H1 (cell line): ENCODE measurements around the gene UBR3. TPM values are rescaled to one million over a fixed set of nuclear protein-coding genes. Genes with fewer than 3 reads are reported as not detected.

Source experiments
- CTCF ChIA-PET: fragments of 300-600 bp; sonication (Branson Sonifier 250); formaldehyde crosslinking; loops from one replicate; lab custom pipeline; 2021; ENCODE audit not compliant: partially characterized antibody; lab: Charles Lee
- POLR2A ChIA-PET: fragments of 300-600 bp; sonication (Branson Sonifier 250); formaldehyde crosslinking; loops from one replicate; lab custom pipeline; 2021; ENCODE audit warnings: inconsistent platforms; ENCODE audit not compliant: partially characterized antibody; lab: Charles Lee
- DNase-seq, 2 experiments: peaks; one replicate each; pipeline versions ENCODE4 v3.0.0 to v3.0.0-alpha.2; 2010 to 2022; ENCODE audit warnings: low spot score in 2 of 2, low read depth in 1 of 2, mixed read lengths in 1 of 2
- FAIRE-seq: peaks from 2 replicates; lab custom pipeline; 2011; peaks lifted over from hg19 to GRCh38; lab: Jason Lieb, UNC
- H2AFZ ChIP-seq: 2 replicates; pipeline ENCODE4 v1.8.1; 2012; ENCODE audit warnings: low read length, inconsistent platforms
- H2AK5ac ChIP-seq: 2 replicates; pipeline ENCODE4 v1.6.1; 2013; ENCODE audit warnings: low read depth, low read length
- H2BK120ac ChIP-seq: replicated peaks from 2 replicates; pipeline ENCODE3; 2013; ENCODE audit warnings: low read depth, low read length, inconsistent platforms
- H2BK12ac ChIP-seq: 2 replicates; pipeline ENCODE4 v1.6.1; 2013; ENCODE audit warnings: low read depth, low read length
- H2BK15ac ChIP-seq: 2 replicates; pipeline ENCODE4 v1.6.1; 2013; ENCODE audit warnings: low read length
- H2BK20ac ChIP-seq: 2 replicates; pipeline ENCODE4 v1.6.1; 2013; ENCODE audit warnings: low read length
- H2BK5ac ChIP-seq: 2 replicates; pipeline ENCODE4 v1.6.1; 2013; ENCODE audit warnings: low read depth, low read length
- H3K14ac ChIP-seq: 2 replicates; pipeline ENCODE4 v1.6.1; 2013; ENCODE audit warnings: inconsistent platforms; ENCODE audit not compliant: insufficient read length
- H3K18ac ChIP-seq: 2 replicates; pipeline ENCODE4 v1.6.1; 2013; ENCODE audit warnings: low read length; ENCODE audit errors: extremely low read depth
- H3K23ac ChIP-seq: 2 replicates; pipeline ENCODE4 v1.6.1; 2013; ENCODE audit warnings: inconsistent platforms; ENCODE audit not compliant: insufficient read length
- H3K23me2 ChIP-seq: 2 replicates; pipeline ENCODE4 v1.6.1; 2013; ENCODE audit warnings: low read depth, low read length
- H3K27ac ChIP-seq: 2 replicates; pipeline ENCODE4 v1.6.1; 2011; ENCODE audit warnings: low read depth, low read length, inconsistent platforms
- H3K27me3 ChIP-seq, 4 experiments: replicated peaks in 1 of 4; 1 replicate in 1 of 4; 2 replicates in 3 of 4; pipeline versions ENCODE4 v1.6.1 to v1.8.1; 2011 to 2013; ENCODE audit warnings: low read length in 3 of 4, mild to moderate bottlenecking in 3 of 4, inconsistent platforms in 2 of 4, mixed read lengths in 2 of 4, moderate library complexity in 1 of 4; ENCODE audit not compliant: control insufficient read depth in 3 of 4, insufficient read depth in 3 of 4; ENCODE audit errors: extremely low read depth in 1 of 4
- H3K36me3 ChIP-seq, 4 experiments: 2 replicates each; pipeline versions ENCODE4 v1.6.1 to v1.8.1; 2011 to 2013; ENCODE audit warnings: mild to moderate bottlenecking in 4 of 4, low read length in 3 of 4, moderate library complexity in 2 of 4, control low read depth in 1 of 4, inconsistent platforms in 1 of 4; ENCODE audit not compliant: insufficient read depth in 4 of 4, control insufficient read depth in 2 of 4
- H3K4ac ChIP-seq: replicated peaks from 2 replicates; pipeline ENCODE3; 2013; ENCODE audit warnings: low read length, low read depth, mixed read lengths, inconsistent platforms; ENCODE audit not compliant: insufficient read length
- H3K4me1 ChIP-seq, 4 experiments: replicated peaks in 1 of 4; 1 replicate in 1 of 4; 2 replicates in 3 of 4; pipeline versions ENCODE4 v1.6.1 to v1.8.1; 2011 to 2013; ENCODE audit warnings: low read length in 3 of 4, inconsistent platforms in 2 of 4, mixed read lengths in 1 of 4; ENCODE audit not compliant: insufficient read depth in 4 of 4, control insufficient read depth in 3 of 4
- H3K4me2 ChIP-seq, 2 experiments: 2 replicates each; pipeline versions ENCODE4 v1.6.1 to v1.8.1; 2011 to 2013; ENCODE audit warnings: low read depth in 2 of 2, low read length in 2 of 2, control low read depth in 1 of 2, inconsistent platforms in 1 of 2, mild to moderate bottlenecking in 1 of 2; ENCODE audit not compliant: insufficient read depth in 1 of 2
- H3K4me3 ChIP-seq, 4 experiments: fragments of 200-600, 300-600 bp in 1 of 4; sonication (generic), shearing (Covaris generic), sonication (Bioruptor Twin) in 1 of 4; 2 replicates each; pipeline versions ENCODE4 v1.5.1 to v1.8.1; 2011 to 2016; ENCODE audit warnings: low read length in 4 of 4, low read depth in 3 of 4, control low read depth in 2 of 4, inconsistent platforms in 2 of 4, mild to moderate bottlenecking in 2 of 4, mixed read lengths in 1 of 4, moderate library complexity in 1 of 4; ENCODE audit not compliant: insufficient read depth in 2 of 4; ENCODE audit errors: extremely low read depth in 1 of 4
- H3K56ac ChIP-seq: replicated peaks from 2 replicates; pipeline ENCODE3; 2013; ENCODE audit warnings: low read depth, mild to moderate bottlenecking, mixed read lengths, low read length, inconsistent platforms; ENCODE audit not compliant: insufficient read length
- H3K79me1 ChIP-seq: 2 replicates; pipeline ENCODE4 v1.6.1; 2013; ENCODE audit warnings: low read depth, low read length, control low read depth
- H3K79me2 ChIP-seq, 2 experiments: 2 replicates each; pipeline versions ENCODE4 v1.6.1 to v1.8.1; 2012 to 2013; ENCODE audit warnings: low read length in 2 of 2, mild to moderate bottlenecking in 2 of 2, inconsistent platforms in 1 of 2; ENCODE audit not compliant: insufficient read depth in 2 of 2, control insufficient read depth in 1 of 2
- H3K9ac ChIP-seq, 4 experiments: replicated peaks in 1 of 4; 1 replicate in 1 of 4; 2 replicates in 3 of 4; pipeline versions ENCODE4 v1.6.1 to v1.8.1; 2011 to 2013; ENCODE audit warnings: low read depth in 3 of 4, low read length in 3 of 4, control low read depth in 2 of 4, mild to moderate bottlenecking in 2 of 4, moderate library complexity in 2 of 4, inconsistent platforms in 1 of 4; ENCODE audit errors: extremely low read depth in 1 of 4
- H3K9me3 ChIP-seq, 2 experiments: 2 replicates each; pipeline versions ENCODE4 v1.6.1 to v1.8.1; 2012 to 2013; ENCODE audit warnings: mild to moderate bottlenecking in 2 of 2, moderate library complexity in 2 of 2, control low read depth in 1 of 2, inconsistent platforms in 1 of 2, low read depth in 1 of 2, low read length in 1 of 2, mixed read lengths in 1 of 2; ENCODE audit not compliant: insufficient read depth in 2 of 2
- H4K20me1 ChIP-seq, 2 experiments: replicated peaks in 1 of 2; 2 replicates each; pipeline versions ENCODE3 to v1.8.1; 2011 to 2013; ENCODE audit warnings: inconsistent platforms in 2 of 2, low read length in 2 of 2, mild to moderate bottlenecking in 1 of 2; ENCODE audit not compliant: insufficient read depth in 2 of 2, control insufficient read depth in 1 of 2
- H4K5ac ChIP-seq: 2 replicates; pipeline ENCODE4 v1.6.1; 2013; ENCODE audit warnings: low read length, low read depth, mixed read lengths, inconsistent platforms; ENCODE audit not compliant: insufficient read length
- H4K8ac ChIP-seq: 2 replicates; pipeline ENCODE4 v1.8.0; 2013; ENCODE audit warnings: mild to moderate bottlenecking, moderate library complexity, low read length, inconsistent platforms; ENCODE audit not compliant: insufficient read depth; ENCODE audit errors: extremely low read depth
- H4K91ac ChIP-seq: replicated peaks from 2 replicates; pipeline ENCODE3; 2013; ENCODE audit warnings: low read length, mixed read lengths, inconsistent platforms; ENCODE audit not compliant: insufficient read length
- ASH2L ChIP-seq: fragments of 200-600, 300-600 bp; sonication (generic); IDR thresholded peaks from one replicate; pipeline ENCODE4 v1.7.1; 2017; ENCODE audit warnings: low read length
- BCL11A ChIP-seq, 2 experiments: IDR thresholded peaks; one replicate each; pipeline ENCODE4 v1.6.1; 2011; ENCODE audit warnings: low read depth in 2 of 2, low read length in 2 of 2, mild to moderate bottlenecking in 2 of 2
- CHD2 ChIP-seq: IDR thresholded peaks from 2 replicates; pipeline ENCODE4 v1.6.1; 2012; ENCODE audit warnings: low read length, improper control_type of control experiment
- EGR1 ChIP-seq: IDR thresholded peaks from 2 replicates; pipeline ENCODE4 v1.6.1; 2011; ENCODE audit warnings: low read depth, low read length, borderline replicate concordance
- KDM5A ChIP-seq: fragments of 200-600 bp; IDR thresholded peaks from 2 replicates; pipeline ENCODE4 v1.7.1; 2012; ENCODE audit warnings: mild to moderate bottlenecking, low read length, inconsistent platforms, mixed read lengths
- POLR2AphosphoS5 ChIP-seq: IDR thresholded peaks from 2 replicates; pipeline ENCODE4 v1.6.1; 2011; ENCODE audit warnings: low read depth, low read length
- RFX5 ChIP-seq: IDR thresholded peaks from 2 replicates; pipeline ENCODE4 v1.6.1; 2011; ENCODE audit warnings: low read depth, low read length, improper control_type of control experiment, borderline replicate concordance
- RNF2 ChIP-seq: fragments of 200-900, 300-1000 bp; sonication (generic); IDR thresholded peaks from 2 replicates; pipeline ENCODE4 v1.7.1; 2016; ENCODE audit warnings: borderline replicate concordance, low read depth, mild to moderate bottlenecking, antibody characterized with exemption, low read length; ENCODE audit not compliant: poor library complexity, severe bottlenecking; ENCODE audit errors: missing control alignments
- RXRA ChIP-seq: IDR thresholded peaks from 2 replicates; pipeline ENCODE4 v1.6.1; 2011; ENCODE audit warnings: low read depth, mild to moderate bottlenecking, low read length, moderate library complexity; ENCODE audit not compliant: insufficient read depth
- SIN3A ChIP-seq, 2 experiments: IDR thresholded peaks in 1 of 2; conservative IDR thresholded peaks in 1 of 2; 2 replicates each; pipeline ENCODE4 v1.6.1; 2011 to 2012; ENCODE audit warnings: low read length in 2 of 2, improper control_type of control experiment in 1 of 2, low read depth in 1 of 2, mild to moderate bottlenecking in 1 of 2
- WGBS, 2 experiments: shearing (Covaris generic) in 1 of 2; methylation state at CpG; one replicate each; pipeline versions ENCODE4 v1.1.6 to v1.1.7; 2013 to 2015; ENCODE audit warnings: low lambda C conversion rate in 2 of 2, mixed read lengths in 2 of 2, inconsistent platforms in 1 of 2, low coverage in 1 of 2, missing lambda C conversion rate in 1 of 2; ENCODE audit not compliant: insufficient replicate concordance in 2 of 2, insufficient coverage in 1 of 2, insufficient read length in 1 of 2; ENCODE audit errors: extremely low coverage in 1 of 2, missing lambda C conversion rate in 1 of 2; 5-methylcytosine and 5-hydroxymethylcytosine counted together
- polyA plus RNA-seq, 7 experiments: library from polyadenylated mRNA; depleted of rRNA in 3 of 7; stranded (reverse) in 5 of 7; unstranded in 2 of 7; fragments of >200 nt in 5 of 7; fragments of 200-250 nt in 2 of 7; gene quantifications; 1 replicate in 5 of 7; 2 replicates in 1 of 7; 4 replicates in 1 of 7; pipeline versions ENCODE4 v1.2.1 to v1.2.3, GENCODE V29; 2011 to 2013; ENCODE audit warnings: missing spikeins in 2 of 7, mixed read lengths in 2 of 7
- total RNA-seq: library from RNA; stranded (reverse); fragmentation: NEBNext Ultra II Directional; extraction: Animal tissue kit (Norgen Biotek cat#: 25700); gene quantifications from 2 replicates; pipeline ENCODE4 v1.2.1, GENCODE V29; 2021
- TF ChIP-seq, protein P1 (sequence below), 3 experiments: IDR thresholded peaks; 1 replicate in 2 of 3; 2 replicates in 1 of 3; pipeline versions ENCODE4 v1.5.1 to v1.6.1; 2011; ENCODE audit warnings: low read length in 3 of 3, mild to moderate bottlenecking in 3 of 3, inconsistent platforms in 2 of 3, low read depth in 1 of 3, moderate library complexity in 1 of 3; ENCODE audit not compliant: insufficient read depth in 1 of 3; ENCODE audit errors: control extremely low read depth in 1 of 3

UBR3 gene
- total and polyA plus RNA-seq, 2 of the 8 experiments (the other 6 are each of a cell fraction or from before 2014, with no cell fraction given) = 3.7 to 17.7 TPM

DNA sequence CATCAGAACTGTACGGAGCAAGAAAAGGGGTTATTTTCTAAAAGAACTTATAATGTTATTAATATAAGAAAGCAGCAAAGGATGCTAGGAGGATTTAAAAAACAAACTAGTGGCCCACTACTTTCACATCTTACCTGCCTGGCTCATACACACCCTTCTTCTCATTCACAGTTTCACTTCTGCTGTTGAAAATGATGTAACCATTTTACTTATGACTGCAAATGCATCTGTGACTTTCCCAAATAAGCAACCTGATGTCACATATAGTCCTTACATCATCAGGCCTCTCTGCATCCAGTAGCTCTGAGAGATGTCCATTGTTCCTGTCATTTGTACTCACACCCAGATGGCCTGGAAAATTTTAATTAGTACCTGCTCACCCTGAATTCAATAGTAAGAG is 248.9 kb downstream of the UBR3 start:
- Histone ChIP-seq H2BK15ac (no peak overlapping the region), H2BK5ac (no peak overlapping the region; the same call in 1 of the 2 replicates), H3K79me1 (no peaks in the 10 kb centered on the region), H3K4me1 (peaks cover 0 to 15% (median 6%) of the 10 kb centered on the region in 4 experiments; a peak in 5 of 7 replicates), H3K18ac (peak overlapping the region; percentile 54; the same call in 1 of the 2 replicates), H3K4ac (no peak overlapping the region), H3K23ac (no peak overlapping the region), H3K14ac (no peak overlapping the region), H3K36me3 (peaks cover 0 to 4% (median under 1%) of the 10 kb centered on the region in 4 experiments; a peak in 3 of 8 replicates), H3K9me3 (peaks cover 0 to 3% of the 10 kb centered on the region in 2 experiments; a peak in 1 of 4 replicates), H2BK120ac (no peak overlapping the region), H2BK12ac (no peak overlapping the region; the same call in 1 of the 2 replicates), H4K20me1 (no peaks in the 10 kb centered on the region), H3K56ac (no peak overlapping the region), H4K91ac (no peak overlapping the region), H2BK20ac (peak overlapping the region; percentile 64; the same call in 1 of the 2 replicates), H3K27ac (no peak overlapping the region), H3K4me2 (no peak overlapping the region), H3K9ac (no peak overlapping the region), H4K5ac (no peak overlapping the region), H3K79me2 (no peaks in the 10 kb centered on the region), H2AFZ (no peak overlapping the region), H3K23me2 (no peaks in the 10 kb centered on the region), H4K8ac (no peak overlapping the region), H2AK5ac (no peak overlapping the region), H3K4me3 (no peak overlapping the region), H3K27me3 (no peaks in the 10 kb centered on the region)
- DNase-seq (no peak), FAIRE-seq (no peak)
- ChIA-PET CTCF (interaction anchor here (0.6 kb wide), 1 partner anchor 21 kb away, joined by 3 read pairs; no protein-coding TSS in a partner anchor), POLR2A (no interaction called here)
- 78% methylated on average over 1 of the region's 1 CpG; no CpG with 5 or more reads in 1 of the 2 experiments for WGBS, 2 experiments
- no peak for TF ChIP-seq RNF2
- TF ChIP-seq, protein P1, sequence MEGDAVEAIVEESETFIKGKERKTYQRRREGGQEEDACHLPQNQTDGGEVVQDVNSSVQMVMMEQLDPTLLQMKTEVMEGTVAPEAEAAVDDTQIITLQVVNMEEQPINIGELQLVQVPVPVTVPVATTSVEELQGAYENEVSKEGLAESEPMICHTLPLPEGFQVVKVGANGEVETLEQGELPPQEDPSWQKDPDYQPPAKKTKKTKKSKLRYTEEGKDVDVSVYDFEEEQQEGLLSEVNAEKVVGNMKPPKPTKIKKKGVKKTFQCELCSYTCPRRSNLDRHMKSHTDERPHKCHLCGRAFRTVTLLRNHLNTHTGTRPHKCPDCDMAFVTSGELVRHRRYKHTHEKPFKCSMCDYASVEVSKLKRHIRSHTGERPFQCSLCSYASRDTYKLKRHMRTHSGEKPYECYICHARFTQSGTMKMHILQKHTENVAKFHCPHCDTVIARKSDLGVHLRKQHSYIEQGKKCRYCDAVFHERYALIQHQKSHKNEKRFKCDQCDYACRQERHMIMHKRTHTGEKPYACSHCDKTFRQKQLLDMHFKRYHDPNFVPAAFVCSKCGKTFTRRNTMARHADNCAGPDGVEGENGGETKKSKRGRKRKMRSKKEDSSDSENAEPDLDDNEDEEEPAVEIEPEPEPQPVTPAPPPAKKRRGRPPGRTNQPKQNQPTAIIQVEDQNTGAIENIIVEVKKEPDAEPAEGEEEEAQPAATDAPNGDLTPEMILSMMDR (IDR thresholded peaks at IDR 0.05; ENCODE audit: control extremely low read depth in 1 of 3, insufficient read depth in 1 of 3, low read depth in 1 of 3, low read length in 3 of 3) = no peak
- no peak for TF ChIP-seq POLR2AphosphoS5
- TF ChIP-seq ASH2L = no peak
- no peak for TF ChIP-seq BCL11A (IDR thresholded peaks at IDR 0.05; ENCODE audit: low read depth in 2 of 2, low read length in 2 of 2)
- no peak for TF ChIP-seq EGR1
- no peak for TF ChIP-seq SIN3A (conservative IDR thresholded peaks at IDR 0.05 in 1 of 2, IDR thresholded peaks at IDR 0.05 in 1 of 2; ENCODE audit: low read depth in 1 of 2, low read length in 2 of 2)
- no peak for TF ChIP-seq KDM5A
- no peak for TF ChIP-seq CHD2
- no peak for TF ChIP-seq RXRA
- TF ChIP-seq RFX5 = no peak
